HG02763 (cell line): ENCODE results near the gene ABHD5.

Experiments used
- ATAC-seq: cut with Tn5 transposase; IDR thresholded peaks from one replicate; pipeline ENCODE4 v1.9.1; 2021; ENCODE audit warnings: mild to moderate bottlenecking, moderate library complexity; ENCODE audit not compliant: unreplicated experiment

Gene ABHD5

DNA sequence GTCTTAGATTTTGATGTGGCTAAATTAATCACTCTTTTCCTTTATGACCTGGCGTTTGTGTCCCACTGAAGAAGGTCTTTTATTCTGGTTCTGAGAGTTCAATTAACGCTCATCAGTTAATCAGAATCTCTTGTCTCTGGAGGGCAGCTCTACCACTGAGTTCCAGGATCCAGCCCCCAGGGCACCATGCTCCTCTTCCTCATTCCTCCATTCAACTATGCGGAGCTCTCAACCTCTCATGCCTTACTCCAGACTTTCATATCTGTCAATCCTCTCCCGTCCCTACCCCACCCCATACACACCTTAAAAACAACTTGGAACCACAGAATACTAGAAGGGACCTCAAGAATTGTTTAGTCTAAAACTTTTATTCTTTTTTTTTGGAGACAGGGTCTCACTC is 4.8 kb upstream of the ABHD5 start:
- ATAC-seq, result no peak

DNA sequence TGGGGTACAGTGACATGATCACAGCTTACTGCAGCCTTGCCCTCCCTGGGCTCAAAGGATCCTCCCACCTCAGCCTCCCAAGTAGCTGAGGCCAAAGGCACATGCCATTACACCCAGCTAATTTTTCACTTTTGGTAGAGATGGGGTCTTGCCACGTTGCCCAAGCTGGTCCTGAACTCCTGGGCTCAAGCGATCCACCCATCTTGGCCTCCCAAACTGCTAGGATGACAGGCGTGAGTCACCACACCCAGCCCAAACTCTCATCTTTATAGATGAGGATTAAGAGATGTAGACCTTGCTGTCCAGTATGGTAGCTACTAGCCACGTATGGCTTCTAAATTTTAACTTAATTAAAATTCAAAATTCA is 4.4 kb upstream of the ABHD5 start:
- no peak for ATAC-seq

DNA sequence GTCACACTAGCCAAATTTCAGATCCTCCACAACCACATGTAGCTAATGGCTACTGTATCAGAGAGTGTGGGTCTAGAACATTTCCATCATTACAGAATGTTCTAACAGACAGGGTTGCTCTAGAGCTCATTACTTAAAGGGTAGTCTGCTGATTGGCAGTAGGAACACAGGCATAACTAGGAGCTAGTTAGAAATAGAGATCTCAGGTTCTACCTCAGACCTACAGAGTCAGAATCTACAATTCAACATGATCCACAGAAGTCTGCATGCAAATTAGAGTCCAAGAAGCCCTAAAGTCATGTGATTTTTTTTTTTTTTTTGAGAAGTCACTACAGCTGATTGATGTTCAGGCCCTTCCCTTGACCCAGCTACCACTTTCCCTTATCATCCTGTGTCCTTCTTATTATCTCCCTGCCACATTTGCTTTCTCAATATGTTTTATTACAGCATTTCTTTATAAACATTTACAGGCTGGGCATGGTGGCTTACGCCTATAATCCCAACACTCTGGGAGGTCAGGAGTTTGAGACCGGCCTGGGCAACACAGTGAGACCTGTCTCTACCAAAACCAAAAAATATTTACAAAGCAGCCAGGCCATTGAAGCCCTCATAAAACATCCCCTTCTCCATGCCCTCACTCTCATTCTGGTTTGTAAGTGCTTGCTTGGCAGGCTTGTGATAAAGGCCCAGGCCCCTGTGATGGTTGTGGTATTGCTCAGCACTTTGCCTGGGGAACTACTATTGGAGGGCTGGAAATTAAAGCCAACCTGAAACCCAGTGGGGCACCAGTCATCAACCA is 3.8 kb upstream of the ABHD5 start:
- ATAC-seq, result no peak

DNA sequence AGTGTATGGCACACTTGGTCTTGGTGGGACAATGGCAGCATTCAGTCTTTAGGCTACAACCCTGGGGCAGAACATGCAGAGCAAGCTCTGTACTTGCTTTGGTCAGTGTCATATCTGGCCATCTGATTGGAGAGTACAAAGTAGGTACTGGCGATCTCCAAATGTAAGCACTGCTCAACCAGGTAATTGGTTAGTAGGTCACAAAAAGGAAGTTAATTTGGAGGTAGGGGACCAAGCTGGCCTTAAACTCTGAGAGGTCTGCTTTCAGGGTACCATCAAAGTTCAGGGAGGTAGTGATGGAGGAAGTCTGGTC is 3.3 kb upstream of the ABHD5 start:
- ATAC-seq, result no peak

DNA sequence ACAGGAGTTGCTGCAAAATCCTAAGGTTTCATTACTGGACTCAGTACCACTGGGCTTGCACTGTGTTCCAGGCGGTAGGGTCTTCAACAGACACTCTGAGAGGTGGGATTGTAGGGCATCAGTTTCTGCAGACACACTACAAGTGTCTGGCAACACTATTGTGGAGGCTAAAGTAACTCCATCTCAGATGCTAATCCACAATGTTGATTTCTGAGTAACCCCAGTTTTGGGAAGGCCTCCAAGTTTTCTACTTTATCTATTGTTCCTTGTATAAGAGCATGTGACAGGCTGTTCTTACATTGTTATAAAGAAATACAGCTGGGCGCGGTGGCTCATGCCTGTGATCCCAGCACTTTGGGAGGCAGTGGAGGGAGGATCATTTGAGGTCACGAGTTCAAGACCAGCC is 2.5 kb upstream of the ABHD5 start:
- ATAC-seq, result no peak

DNA sequence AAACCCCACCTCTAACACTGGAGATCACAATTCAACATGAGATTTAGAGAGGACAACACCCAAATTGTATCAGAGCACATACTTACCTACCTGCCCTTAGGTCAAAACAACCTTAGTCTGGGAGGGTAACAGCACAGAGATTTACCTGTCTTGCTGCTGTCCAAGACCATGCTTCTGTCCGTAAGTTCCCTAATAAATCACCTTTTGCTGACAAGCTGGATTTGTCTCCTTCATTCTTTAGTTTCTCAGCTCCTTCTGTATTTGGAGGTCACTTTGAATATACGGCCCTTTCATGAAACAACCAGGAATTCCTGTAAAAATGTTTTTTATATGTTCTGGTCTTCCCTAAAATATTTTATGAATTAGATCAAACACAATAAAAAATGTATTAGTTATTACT is 1.6 kb upstream of the ABHD5 start:
- no peak for ATAC-seq

DNA sequence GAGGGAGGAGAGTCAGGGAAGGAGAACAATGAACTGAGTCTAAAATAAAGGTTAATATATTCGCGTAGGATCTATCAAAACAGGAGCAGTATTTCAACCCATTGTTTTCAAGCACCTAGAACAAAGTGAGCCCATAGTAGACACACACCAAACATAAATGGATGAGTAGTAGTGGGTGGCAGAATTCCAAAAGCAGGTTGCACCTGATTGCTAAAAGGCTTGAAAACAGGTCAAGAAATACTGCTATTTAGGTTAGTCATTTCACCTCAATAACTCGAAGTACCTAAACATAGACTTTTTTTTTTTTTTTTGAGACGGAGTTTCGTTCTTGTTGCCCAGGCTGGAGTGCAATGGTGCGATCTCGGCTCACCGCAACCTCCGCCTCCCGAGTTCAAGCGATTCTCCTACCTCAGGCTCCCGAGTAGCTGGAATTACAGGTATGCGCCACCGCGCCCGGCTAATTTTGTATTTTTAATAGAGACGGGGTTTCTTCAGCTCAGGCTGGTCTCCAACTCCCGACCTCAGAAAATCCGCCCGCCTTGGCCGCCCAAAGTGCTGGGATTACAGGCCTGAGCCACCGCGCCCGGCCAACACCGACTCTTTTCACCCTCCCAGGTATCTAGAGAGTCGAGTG is 855 bp upstream of the ABHD5 start:
- no peak for ATAC-seq

DNA sequence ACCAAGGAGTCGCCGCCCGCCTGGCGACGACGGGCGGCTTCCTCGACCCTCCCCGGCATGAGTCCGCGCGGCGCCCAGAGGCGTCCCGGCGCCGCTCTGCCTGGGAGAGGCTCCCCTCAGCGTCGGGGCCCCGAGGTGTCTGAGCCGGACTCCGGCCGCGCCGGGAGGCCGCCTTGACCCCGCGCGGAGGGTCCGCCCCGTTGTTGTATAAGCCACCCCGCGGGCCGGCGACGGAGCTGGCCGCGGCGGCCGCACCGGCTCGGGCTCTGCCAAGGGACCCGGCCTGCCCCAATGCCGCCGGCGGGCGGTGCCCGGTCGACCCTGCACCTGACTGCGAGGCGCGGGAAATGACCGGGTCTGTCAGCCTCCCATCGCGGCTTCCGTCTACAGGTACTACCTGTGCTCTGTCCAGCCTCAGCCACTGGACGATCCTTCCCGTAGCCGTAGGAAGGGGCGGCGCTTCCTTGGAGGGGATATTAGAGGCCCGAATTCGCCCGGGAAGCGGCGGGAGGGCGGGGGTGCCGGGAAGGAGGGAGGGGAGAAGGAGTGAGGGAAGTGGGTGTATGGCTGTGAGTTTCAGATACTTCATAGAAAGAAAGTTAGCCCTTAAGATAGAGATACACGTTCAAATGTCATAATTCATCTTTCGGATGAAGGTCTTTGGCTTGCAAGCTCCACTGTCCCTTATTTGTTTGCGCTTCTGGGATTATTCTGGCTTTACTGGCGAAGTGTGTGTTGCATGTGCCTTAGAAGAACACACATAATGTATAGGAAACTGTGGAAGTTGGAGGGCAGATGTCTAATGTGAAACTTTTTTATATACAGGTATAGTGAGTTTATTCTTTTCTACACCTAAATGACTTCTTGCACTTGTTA is 620 bp downstream of the ABHD5 start:
- ATAC-seq, result peak; percentile 29

DNA sequence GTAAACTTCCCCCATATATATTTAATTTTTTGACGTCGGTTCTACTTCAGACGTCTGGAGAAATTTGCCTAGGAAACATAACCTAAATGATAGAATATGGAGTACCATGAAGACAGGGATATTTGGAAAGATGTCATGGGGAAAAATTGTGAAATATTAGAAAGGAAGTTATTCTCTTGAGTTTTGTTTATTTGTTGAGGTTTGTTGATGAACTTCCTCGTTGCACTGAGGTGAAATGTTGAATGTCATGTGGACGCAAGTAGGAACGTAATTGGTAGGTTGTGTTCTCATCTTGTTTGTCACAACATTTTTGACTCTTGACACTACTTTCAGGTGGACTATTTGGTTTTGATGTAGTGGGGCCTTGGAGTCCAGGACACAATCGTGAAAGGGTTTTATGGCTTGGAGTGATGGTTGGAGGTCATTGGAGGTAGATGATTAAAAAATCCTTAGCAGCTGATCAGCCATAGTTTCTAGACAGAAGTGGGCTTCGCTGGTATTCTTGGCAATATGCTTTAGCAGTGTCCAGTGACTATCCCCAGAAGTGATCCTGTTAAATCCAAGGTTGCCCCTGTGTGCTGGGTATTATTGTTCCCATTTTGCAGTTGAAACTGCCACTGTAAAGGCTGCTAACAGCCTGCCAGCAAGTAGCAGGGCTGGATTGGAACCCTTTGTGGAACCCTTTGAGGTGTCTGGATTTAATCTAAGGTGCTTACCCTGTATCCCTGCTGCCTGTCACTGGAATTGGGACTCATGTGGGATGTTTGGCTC is 1.5 kb downstream of the ABHD5 start:
- no peak for ATAC-seq

DNA sequence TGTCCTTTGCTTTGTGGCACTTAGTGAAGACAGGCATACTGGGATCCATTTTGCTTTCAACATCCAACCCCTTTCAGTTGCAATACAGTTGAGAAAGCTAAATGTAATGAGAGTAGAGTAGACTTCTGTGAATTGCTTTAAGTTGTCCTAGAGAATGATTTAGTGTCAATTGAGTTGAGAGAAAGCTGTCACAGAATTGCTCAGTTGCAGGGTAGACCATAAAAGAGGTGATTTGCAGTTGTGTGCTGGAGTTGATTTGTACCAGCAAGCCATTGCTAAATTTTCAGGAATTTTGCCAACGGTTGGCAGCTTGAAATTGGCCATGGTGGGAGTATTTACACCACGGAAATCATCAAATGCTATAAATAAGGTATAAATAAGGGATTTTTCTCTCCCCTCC is 2.2 kb downstream of the ABHD5 start:
- no peak for ATAC-seq

DNA sequence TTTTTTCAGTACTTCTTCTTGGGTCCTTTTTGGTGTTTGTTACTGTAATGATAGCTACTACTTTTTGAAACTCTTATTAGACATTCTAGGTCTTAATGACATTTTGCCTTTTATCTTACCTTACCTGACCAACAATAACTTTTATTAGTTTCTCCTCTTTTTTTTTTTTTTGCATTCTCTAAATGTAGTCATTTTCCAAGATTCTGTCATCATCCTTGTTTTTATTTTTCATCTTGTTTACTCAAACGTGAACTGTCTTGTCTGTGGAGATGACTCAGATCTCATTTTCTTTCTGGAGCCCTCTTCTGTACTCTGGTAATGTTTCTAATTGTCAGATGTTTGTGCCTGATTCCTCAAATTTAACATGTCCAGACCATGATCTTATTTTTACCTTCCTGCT is 2.9 kb downstream of the ABHD5 start:
- ATAC-seq, result no peak

DNA sequence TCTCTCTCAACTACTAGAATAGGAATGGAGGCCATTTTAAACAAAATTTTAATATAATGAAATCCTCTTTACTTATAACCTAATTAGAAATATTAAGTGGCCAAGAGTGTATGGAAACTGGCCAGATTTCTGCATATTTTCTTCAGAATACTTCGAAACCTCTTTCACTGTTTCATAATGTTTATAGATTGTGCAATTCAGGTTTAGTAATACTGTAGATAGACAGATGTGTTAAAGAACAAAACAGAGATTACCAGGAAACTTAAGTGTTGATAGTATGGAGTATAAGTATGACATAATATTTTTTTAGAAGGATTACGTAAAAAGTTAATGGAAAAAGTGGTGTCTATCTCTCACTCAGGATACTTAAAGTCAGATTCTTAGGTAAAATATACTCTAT is 4.7 kb downstream of the ABHD5 start:
- ATAC-seq, result no peak

DNA sequence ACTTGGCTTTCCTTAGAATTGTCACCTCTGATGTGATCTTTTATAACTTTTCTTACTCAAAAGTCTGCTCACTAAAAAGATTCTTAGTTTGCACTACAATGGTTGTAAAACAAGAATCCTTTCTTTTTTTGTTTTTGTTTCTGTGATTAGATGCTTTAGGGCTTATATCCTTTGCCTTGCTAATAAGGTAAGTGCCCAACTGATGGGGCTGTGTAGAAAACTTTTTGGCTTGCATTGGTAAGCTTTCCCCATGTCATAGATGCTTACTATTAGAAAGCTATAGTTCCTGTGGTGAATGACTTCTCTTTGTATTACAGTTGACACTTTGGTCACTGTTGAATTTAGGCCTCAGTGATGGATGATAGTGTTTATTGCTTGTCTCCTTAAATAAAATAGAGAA is 5.1 kb downstream of the ABHD5 start:
- ATAC-seq, result no peak

DNA sequence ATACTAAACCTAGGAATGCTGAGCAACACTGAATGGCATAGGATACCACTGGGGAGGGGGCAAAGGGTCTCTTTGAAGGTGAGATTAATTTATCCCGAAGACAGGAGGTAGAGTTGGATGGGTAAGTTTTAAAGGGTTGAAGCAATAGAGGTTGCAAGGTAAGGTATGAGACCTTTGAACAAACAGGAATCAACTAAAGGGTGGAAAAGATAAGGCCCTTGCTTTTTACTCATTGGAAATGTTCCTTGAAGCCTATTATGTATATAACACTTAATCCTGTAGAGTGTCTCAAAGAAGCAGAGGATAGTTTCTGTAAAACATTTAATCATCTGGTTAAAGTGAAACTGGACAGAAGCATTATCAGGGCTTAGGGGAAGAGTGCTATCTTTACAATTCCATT is 5.7 kb downstream of the ABHD5 start:
- ATAC-seq, result no peak

DNA sequence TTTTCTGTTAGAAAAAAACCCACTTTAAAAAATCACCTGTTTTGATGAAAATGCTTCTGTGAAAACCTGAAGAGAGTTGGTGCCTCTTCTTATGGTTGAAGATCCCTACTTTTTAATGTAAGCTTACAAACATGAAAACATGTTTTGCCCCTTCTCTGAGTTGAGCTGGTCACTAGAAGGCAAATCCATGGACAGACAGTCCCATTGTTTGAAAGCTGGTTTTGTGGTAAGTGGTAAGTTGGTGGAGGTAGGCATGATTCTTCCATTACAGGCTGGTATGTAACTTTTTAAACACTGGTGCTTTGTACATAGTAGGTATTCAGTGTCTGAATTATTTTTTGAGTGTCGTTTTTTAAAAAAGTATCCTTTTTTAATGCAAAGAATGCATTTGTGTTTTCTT is 6.1 kb downstream of the ABHD5 start:
- no peak for ATAC-seq

DNA sequence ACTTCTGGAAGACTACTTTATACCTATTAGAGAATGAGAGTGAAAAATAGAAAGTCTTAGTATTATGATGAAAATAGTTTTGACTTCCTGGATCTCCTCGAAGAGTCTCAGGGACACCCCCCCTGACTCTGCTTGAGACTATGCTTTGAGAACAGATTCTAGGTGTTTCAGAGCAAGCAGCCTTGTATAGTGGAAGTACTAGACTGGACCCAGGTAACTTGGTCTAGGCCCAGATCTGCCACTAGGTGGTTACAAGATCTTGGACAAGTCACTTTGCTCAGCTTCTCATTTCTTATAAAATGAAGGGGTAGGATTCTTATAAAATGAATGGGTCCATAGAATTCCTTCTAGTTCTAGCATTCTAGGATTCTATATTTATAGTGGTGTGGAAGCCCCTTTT is 9.1 kb downstream of the ABHD5 start:
- ATAC-seq, result no peak

DNA sequence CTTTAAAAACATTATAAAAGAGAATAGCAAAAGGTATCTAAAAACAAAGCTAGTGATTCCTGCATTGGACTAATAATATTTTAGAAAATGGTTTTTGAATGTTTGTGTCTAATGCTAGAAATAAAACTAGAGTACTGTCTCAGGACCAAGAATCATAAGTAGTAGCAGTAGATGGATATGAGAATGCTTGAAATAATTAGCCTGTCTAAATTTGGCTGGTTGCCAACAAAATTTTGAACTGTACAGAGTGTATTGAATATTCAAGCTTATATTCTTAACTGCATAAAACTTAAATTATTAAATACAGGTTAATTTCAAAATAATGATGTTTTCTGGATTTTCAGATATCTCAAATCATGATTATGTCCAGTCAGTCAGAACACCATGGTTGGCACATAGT is 14.0 kb downstream of the ABHD5 start:
- no peak for ATAC-seq

DNA sequence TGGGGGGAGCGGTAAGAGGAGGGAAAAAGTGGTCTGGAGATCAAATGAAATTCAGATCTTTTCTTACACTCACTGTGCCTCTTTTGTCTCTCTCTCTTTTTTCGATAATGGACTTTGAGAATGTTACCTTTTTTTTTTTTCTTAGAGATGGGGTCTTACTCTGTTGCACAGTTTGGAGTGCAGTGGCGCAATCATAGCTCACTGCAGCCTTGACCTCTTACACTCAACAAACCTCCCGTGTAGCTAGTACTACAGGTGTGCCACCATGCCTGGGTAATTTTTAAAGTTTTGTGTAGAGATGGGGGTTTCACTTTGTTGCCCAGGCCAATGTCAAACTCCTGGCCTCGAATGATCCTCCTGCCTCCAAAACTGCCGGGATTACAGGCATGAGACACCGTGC is 15.6 kb downstream of the ABHD5 start:
- ATAC-seq, result no peak

DNA sequence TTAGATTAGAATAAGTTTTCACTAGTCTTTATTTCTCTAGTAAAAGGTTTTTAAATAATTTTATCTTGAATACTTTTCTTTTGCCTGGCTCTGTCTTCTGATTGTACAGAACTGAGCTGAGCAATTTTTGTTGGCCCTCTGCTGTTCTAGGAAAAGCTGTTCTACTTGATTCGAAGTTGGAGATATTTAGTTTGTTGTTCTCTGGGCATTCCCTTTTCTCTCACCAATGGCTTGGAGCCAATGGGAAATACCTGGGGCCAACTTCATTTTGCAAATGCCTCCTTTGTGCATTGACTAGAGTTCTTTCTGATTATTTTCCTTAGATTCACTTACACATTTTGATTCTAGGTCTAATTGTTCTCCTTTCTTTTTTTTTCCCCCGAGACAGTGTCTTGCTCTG is 16.5 kb downstream of the ABHD5 start:
- ATAC-seq, result no peak

DNA sequence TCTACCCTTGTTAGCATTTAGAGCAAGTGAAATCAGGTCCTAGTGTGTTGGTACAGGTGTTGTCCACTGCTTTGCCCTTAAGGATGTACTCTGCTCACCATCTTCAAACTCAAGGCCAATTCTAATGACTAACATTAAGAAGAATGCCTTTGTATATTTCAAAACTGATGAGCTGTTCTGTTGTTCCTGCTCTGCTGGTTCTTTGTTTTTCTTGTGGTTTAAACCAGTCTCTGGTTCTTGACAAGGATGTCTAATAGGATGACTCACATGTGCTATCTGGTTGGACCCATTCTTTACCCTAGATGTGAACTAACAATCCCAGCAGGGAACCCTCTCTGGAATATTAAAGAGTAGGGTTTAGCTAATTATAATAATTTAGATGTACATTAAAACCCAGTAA is 17.3 kb downstream of the ABHD5 start:
- no peak for ATAC-seq

DNA sequence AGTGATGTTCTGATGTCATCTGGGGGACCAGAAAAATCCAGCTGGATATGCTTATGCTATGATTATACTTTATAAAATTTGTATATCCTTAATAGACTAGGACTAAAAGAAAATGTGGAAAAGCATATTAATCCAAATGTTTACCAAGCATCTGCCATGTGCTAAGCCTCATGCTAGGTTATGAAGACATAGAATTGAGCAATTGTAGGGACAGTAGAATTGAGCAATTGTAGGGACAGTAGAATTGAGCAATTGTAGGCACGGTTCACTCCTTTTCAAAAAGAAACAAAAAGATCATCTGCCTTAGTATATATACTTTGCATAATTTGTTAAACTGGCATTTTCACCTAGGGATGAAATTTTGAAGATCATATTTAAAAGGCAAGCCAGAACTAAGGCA is 18.3 kb downstream of the ABHD5 start:
- ATAC-seq, result no peak
